Measurements from ENCODE around the gene INHBC.
A peak's percentile ranks its signal among the peaks of the same experiment; 100 is the strongest.

Gene INHBC

GRCh38 chr12:57459055-57459749 lies 24.6 kb downstream of the INHBC start:
- H3K4me3 ChIP-seq (ENCODE audit: control insufficient read depth, low read depth, low read length): peak overlapping the region; percentile 79
- peak; percentile 94 for TF ChIP-seq CTCF (IDR thresholded peaks at IDR 0.05; ENCODE audit: control insufficient read depth, insufficient read depth, low read depth, low read length, missing control alignments)
- DNase-seq (ENCODE audit: low read depth): peak; percentile 80

GRCh38 chr12:57459750-57460467 lies 25.3 kb downstream of the INHBC start, which contains the start of gene GLI1:
GLI1 (plus strand) TSS chr12:57459785; CDS start chr12:57463692, 3,907 bp downstream.
- no peak for TF ChIP-seq CTCF (IDR thresholded peaks at IDR 0.05; ENCODE audit: control insufficient read depth, insufficient read depth, low read depth, low read length, missing control alignments)
- DNase-seq (ENCODE audit: low read depth): no peak
- peak within 1 kb of the TSS; percentile 79 for H3K4me3 ChIP-seq (ENCODE audit: control insufficient read depth, low read depth, low read length)

GRCh38 chr12:57460468-57460784 lies 25.8 kb downstream of the INHBC start:
- H3K4me3 ChIP-seq (ENCODE audit: control insufficient read depth, low read depth, low read length): peak overlapping the region; percentile 79
- TF ChIP-seq CTCF (IDR thresholded peaks at IDR 0.05; ENCODE audit: control insufficient read depth, insufficient read depth, low read depth, low read length, missing control alignments): no peak

GRCh38 chr12:57460841-57461275 lies 26.3 kb downstream of the INHBC start:
- no peak for DNase-seq (ENCODE audit: low read depth)
- H3K4me3 ChIP-seq (ENCODE audit: control insufficient read depth, low read depth, low read length): peak overlapping the region; percentile 79
- TF ChIP-seq CTCF (IDR thresholded peaks at IDR 0.05; ENCODE audit: control insufficient read depth, insufficient read depth, low read depth, low read length, missing control alignments): no peak

More at GRCh38 chr12:57460468-57460784, 25.8 kb downstream of the INHBC start:
- DNase-seq (ENCODE audit: low read depth): no peak

- TF ChIP-seq CTCF (IDR thresholded peaks at IDR 0.05; ENCODE audit: control insufficient read depth, insufficient read depth, low read depth, low read length, missing control alignments): no peak
- H3K4me3 ChIP-seq (ENCODE audit: control insufficient read depth, low read depth, low read length): peak overlapping the region; percentile 79
- no peak for DNase-seq (ENCODE audit: low read depth)
Observed at GRCh38 chr12:57461276-57461916, 26.8 kb downstream of the INHBC start.

- H3K4me3 ChIP-seq (ENCODE audit: control insufficient read depth, low read depth, low read length): peak overlapping the region; percentile 79
- TF ChIP-seq CTCF (IDR thresholded peaks at IDR 0.05; ENCODE audit: control insufficient read depth, insufficient read depth, low read depth, low read length, missing control alignments): no peak
- no peak for DNase-seq (ENCODE audit: low read depth)
Observed at GRCh38 chr12:57461917-57462250, 27.3 kb downstream of the INHBC start.

All from AG09309 (cell line).